ENCODE measurements around the gene TCERG1L.
"Not testable (repeated sequence)": the region's sequence is repeated elsewhere in the genome, so short reads cannot be mapped to it uniquely, and the experiment has no call there.

TCERG1L gene

DNA sequence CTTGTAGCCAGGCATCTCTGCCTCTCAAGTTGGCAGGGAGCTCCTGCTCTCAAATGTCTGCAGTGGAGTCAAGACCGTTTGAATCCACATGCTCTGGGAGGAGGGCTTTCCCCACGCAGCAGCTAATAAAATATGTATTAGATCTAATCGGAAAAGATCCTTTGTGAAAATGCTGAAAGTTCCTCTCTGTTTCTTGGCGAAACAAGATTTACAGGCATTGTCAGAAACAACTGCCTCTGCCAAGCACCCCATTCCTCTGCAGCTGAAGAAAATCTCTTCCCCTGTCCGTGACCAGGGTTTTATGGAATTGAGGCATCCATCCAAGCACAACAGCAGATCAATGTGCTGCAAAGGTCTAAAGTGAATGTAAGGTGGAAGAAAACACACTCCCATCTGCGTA is 165.8 kb downstream of the TCERG1L start:
- H3K27ac ChIP-seq (ENCODE audit: low read depth, low read length), result no peak overlapping the region
- H3K4me1 ChIP-seq (ENCODE audit: control insufficient read depth, insufficient read depth, low read length), result peaks cover 5% of the 10 kb centered on the region; the same call in 1 of the 2 replicates
- H3K36me3 ChIP-seq (ENCODE audit: control insufficient read depth, insufficient read depth, low read length), result no peaks in the 10 kb centered on the region
- no peak overlapping the region for H3K9ac ChIP-seq (ENCODE audit: low read depth, low read length)
- no peak overlapping the region for H3K4me3 ChIP-seq (ENCODE audit: low read depth, low read length)
- no peaks in the 10 kb centered on the region for H3K27me3 ChIP-seq (ENCODE audit: control insufficient read depth, insufficient read depth, low read length)
- no peaks in the 10 kb centered on the region for H3K9me3 ChIP-seq (ENCODE audit: control insufficient read depth, insufficient read depth, low read length)

DNA sequence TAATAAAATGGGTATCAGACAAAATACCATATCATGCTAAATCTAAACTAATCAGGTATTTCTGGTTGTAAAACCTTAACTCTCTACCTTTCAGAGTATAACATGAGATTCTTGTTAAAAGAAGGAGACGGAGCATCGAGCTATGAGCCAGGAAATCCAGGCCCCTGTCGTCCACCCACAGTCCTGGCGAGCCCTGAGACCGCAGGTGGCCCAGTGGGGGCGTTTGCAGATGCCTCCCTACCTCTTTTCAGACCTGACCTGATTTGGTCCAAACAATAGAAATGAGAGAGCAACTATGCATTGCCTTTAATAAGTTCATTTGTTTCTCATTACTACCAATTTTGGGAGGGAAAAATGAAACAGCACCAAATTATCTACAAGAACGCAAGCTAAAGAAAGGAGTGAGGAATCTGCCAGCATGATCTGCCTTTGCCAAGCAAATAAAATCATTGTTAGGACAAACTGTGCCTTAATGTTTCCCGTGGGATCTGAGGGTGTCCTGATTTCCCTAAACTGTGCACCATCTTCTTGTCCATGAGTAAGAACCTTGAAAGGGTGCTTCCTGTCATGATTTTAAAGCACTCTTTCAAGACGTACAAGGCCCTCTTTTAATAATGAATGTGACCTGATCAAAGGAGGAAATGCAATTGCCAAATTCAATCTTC is 166.7 kb downstream of the TCERG1L start:
- Histone ChIP-seq H3K9ac (ENCODE audit: low read depth, low read length) (no peak overlapping the region), H3K27ac (ENCODE audit: low read depth, low read length) (no peak overlapping the region), H3K9me3 (ENCODE audit: control insufficient read depth, insufficient read depth, low read length) (no peaks in the 10 kb centered on the region), H3K4me3 (ENCODE audit: low read depth, low read length) (no peak overlapping the region), H3K4me1 (ENCODE audit: control insufficient read depth, insufficient read depth, low read length) (peaks cover 5% of the 10 kb centered on the region; the same call in 1 of the 2 replicates), H3K36me3 (ENCODE audit: control insufficient read depth, insufficient read depth, low read length) (no peaks in the 10 kb centered on the region), H3K27me3 (ENCODE audit: control insufficient read depth, insufficient read depth, low read length) (no peaks in the 10 kb centered on the region)

DNA sequence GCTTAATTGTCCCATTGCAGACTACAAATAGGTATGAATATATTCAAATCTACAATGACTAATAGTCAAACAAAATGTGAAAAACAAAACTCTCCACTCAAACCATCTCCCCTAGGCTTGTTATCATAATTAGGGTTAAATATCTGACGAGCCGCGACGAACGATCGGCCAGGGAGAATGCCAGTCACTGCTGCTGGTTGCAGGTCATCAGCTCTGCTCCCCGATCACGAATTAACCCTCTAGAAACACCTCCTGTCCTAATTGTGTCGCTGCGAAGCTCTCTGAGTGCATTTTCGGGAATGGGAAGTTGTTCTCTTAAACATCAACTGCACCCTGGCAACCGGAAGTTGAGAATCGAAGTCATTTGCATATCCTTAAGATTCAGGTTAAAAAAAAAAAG is 167.3 kb downstream of the TCERG1L start:
- peaks cover 5% of the 10 kb centered on the region; the same call in 1 of the 2 replicates for H3K4me1 ChIP-seq (ENCODE audit: control insufficient read depth, insufficient read depth, low read length)
- H3K27ac ChIP-seq (ENCODE audit: low read depth, low read length), result no peak overlapping the region
- no peaks in the 10 kb centered on the region for H3K36me3 ChIP-seq (ENCODE audit: control insufficient read depth, insufficient read depth, low read length)
- H3K4me3 ChIP-seq (ENCODE audit: low read depth, low read length), result no peak overlapping the region
- no peak overlapping the region for H3K9ac ChIP-seq (ENCODE audit: low read depth, low read length)
- H3K9me3 ChIP-seq (ENCODE audit: control insufficient read depth, insufficient read depth, low read length), result no peaks in the 10 kb centered on the region
- H3K27me3 ChIP-seq (ENCODE audit: control insufficient read depth, insufficient read depth, low read length), result no peaks in the 10 kb centered on the region

DNA sequence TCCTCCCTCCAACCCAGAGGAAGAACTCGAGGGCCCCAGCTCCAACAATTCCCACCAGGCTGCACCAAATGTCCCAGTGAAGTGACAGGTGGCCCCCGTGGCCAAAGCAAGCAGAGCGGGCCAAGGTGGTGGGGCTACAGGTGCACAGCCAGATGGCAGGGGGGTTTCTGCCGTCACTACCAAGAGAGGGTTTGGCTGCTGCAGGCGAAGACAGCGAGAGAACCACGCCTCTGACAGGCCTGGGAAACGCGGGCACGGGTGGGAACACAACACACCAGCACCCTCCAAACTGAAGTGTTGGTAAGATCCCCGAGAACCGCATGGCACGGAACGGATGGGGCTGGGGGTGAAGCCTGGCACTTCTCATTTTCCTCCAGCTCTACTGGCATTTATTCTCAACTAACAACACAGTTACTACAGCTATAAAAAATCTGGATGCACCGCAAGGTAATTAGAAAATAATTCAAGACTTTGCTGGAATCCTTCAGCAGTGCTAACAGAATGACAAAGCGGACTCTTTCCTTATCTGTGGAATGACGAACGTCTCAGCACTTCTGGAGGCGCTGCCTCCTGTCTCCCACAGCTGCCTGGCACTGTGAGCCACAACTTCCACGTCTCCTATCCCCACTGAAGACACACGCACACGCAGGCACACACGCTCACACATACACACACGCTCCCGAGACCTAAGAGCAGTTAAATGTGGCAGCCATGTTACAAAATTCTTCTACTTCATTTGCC is 167.9 kb downstream of the TCERG1L start:
- Histone ChIP-seq H3K27me3 (ENCODE audit: control insufficient read depth, insufficient read depth, low read length) (no peaks in the 10 kb centered on the region), H3K27ac (ENCODE audit: low read depth, low read length) (no peak overlapping the region), H3K36me3 (ENCODE audit: control insufficient read depth, insufficient read depth, low read length) (no peaks in the 10 kb centered on the region), H3K4me3 (ENCODE audit: low read depth, low read length) (no peak overlapping the region), H3K9ac (ENCODE audit: low read depth, low read length) (no peak overlapping the region), H3K9me3 (ENCODE audit: control insufficient read depth, insufficient read depth, low read length) (no peaks in the 10 kb centered on the region), H3K4me1 (ENCODE audit: control insufficient read depth, insufficient read depth, low read length) (peaks cover 5% of the 10 kb centered on the region; the same call in 1 of the 2 replicates)

DNA sequence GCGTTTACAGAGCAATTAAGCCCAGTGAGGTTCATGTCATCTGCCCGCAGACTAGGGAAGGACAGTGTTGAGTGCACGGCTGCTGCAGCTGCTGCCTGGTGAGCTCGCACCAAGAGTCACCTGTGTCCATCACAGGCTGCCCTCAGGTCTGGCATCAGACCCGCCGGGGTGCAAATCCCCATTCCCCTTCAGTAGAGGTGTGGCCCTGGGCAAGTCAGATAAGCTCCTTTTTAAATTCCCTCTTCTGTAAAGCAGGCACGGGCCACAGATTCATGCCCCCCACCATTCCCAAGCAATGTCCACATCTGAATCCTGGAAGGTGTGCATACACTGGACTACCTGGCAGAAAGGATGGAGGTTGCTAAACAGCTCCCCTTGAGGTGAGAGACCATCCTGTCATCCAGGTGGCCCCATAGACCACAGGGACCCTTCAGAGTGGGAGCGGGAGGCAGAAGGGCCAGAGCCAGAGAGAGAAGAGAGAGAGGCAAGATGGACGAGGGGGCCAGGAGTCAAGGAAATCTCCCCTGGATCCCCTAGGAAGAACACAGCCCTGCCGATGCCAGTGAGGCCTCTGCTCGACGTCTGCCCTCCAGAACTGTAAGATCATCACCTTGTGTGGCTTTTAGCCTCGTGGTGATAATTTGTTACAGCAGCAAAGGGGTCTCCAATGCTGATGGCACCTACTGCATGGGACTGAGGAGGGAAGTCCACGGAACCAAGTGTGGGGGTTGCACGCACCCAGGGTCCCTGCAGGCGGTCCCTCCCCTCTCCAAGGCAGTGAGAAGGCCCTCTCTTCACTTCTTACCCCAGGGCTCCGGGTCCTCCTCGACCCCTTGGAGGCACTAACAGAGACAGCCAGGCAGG is 168.8 kb downstream of the TCERG1L start:
- H3K9me3 ChIP-seq (ENCODE audit: control insufficient read depth, insufficient read depth, low read length), result no peaks in the 10 kb centered on the region
- no peaks in the 10 kb centered on the region for H3K36me3 ChIP-seq (ENCODE audit: control insufficient read depth, insufficient read depth, low read length)
- H3K4me3 ChIP-seq (ENCODE audit: low read depth, low read length), result no peak overlapping the region
- H3K4me1 ChIP-seq (ENCODE audit: control insufficient read depth, insufficient read depth, low read length), result peaks cover 5% of the 10 kb centered on the region; the same call in 1 of the 2 replicates
- no peak overlapping the region for H3K9ac ChIP-seq (ENCODE audit: low read depth, low read length)
- no peaks in the 10 kb centered on the region for H3K27me3 ChIP-seq (ENCODE audit: control insufficient read depth, insufficient read depth, low read length)
- no peak overlapping the region for H3K27ac ChIP-seq (ENCODE audit: low read depth, low read length)

DNA sequence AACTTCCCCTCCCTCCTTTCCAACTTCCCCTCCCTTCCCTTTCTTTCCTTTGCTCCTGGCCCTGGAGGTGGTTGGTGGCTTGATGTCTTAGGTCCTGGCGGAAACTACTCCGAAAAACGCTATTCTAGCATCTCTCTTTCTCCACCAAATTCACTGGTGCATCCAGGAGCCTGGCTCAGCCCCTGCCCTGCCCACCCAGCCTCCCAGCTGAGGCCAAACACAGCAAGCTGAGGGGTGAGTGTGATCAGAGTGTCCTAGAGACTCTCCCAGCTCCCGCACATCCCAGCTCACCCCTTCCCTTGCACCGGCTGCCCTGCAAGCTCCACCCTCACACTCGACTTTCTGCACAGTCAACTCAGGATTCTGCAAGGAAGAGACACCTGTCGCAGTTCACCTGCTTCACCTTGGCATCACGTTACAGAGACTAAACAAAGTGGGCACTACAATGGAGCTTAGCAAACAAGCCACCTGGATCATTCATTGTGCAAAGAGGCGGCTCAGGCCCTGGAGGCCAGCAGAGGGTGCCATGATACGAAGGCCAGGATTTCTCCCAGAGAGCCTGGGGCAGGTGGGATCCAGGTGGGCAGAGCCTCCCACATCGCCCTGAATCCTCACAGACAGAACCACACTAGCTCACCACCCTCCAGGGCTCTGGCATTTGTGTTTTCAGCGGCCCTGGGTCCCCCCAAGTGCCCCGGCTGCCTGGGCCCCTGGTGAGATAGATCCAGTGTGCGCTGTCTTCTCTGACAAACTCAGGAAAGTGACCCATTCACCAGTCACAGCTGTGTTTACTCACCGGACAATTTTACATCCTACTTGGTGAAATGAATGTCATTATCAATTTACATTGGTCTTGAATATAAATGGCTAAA is 169.6 kb downstream of the TCERG1L start:
- H3K4me1 ChIP-seq (ENCODE audit: control insufficient read depth, insufficient read depth, low read length), result peaks cover 5% of the 10 kb centered on the region; the same call in 1 of the 2 replicates
- H3K9me3 ChIP-seq (ENCODE audit: control insufficient read depth, insufficient read depth, low read length), result no peaks in the 10 kb centered on the region
- H3K27me3 ChIP-seq (ENCODE audit: control insufficient read depth, insufficient read depth, low read length), result no peaks in the 10 kb centered on the region
- H3K27ac ChIP-seq (ENCODE audit: low read depth, low read length), result no peak overlapping the region
- no peaks in the 10 kb centered on the region for H3K36me3 ChIP-seq (ENCODE audit: control insufficient read depth, insufficient read depth, low read length)
- no peak overlapping the region for H3K9ac ChIP-seq (ENCODE audit: low read depth, low read length)
- H3K4me3 ChIP-seq (ENCODE audit: low read depth, low read length), result no peak overlapping the region

DNA sequence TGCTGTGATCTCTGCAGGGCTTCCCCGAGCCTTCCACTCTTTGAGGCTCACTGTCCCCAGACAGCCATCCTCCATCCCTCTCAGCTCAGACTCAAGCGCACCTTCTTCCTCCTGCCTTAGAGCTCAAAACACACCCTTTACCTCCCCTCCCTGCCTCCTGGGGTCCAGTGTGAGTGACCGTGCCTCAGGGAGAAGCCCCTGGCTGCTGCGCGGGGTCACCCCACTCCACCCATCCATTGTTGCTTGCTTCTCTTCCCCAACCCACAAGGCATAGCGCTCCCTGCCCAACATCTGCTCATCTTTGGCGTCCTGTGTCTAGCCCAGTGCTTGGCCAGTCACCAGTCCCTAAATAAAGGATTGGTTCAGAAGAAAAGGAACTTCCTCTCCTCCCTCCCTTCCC is 170.3 kb downstream of the TCERG1L start:
- Histone ChIP-seq H3K9me3 (ENCODE audit: control insufficient read depth, insufficient read depth, low read length) (no peaks in the 10 kb centered on the region), H3K36me3 (ENCODE audit: control insufficient read depth, insufficient read depth, low read length) (no peaks in the 10 kb centered on the region), H3K4me3 (ENCODE audit: low read depth, low read length) (no peak overlapping the region), H3K9ac (ENCODE audit: low read depth, low read length) (no peak overlapping the region), H3K4me1 (ENCODE audit: control insufficient read depth, insufficient read depth, low read length) (peaks cover 5% of the 10 kb centered on the region; the same call in 1 of the 2 replicates), H3K27me3 (ENCODE audit: control insufficient read depth, insufficient read depth, low read length) (no peaks in the 10 kb centered on the region), H3K27ac (ENCODE audit: low read depth, low read length) (no peak overlapping the region)

DNA sequence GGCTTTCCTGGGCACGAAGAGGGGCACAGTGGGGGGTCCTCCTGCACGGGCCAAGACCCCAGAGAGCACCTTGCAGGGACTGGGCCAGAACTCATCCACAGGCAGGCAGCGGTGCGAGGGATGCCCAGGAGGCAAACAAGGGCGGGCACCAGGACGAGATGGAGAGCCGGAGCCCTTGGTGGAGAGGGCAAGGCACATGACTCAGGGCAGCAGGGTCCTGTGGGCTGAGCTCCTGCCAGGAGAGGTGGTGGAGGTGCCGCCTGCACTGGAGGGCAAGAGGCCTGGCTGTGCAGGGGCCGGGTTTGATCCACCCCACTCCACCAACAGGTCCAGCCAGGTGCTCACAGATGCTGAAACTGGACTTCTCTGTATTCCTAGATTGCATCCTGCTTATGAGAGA is 170.9 kb downstream of the TCERG1L start:
- H3K9ac ChIP-seq (ENCODE audit: low read depth, low read length), result no peak overlapping the region
- no peak overlapping the region for H3K4me3 ChIP-seq (ENCODE audit: low read depth, low read length)
- H3K9me3 ChIP-seq (ENCODE audit: control insufficient read depth, insufficient read depth, low read length), result no peaks in the 10 kb centered on the region
- H3K27me3 ChIP-seq (ENCODE audit: control insufficient read depth, insufficient read depth, low read length), result no peaks in the 10 kb centered on the region
- H3K4me1 ChIP-seq (ENCODE audit: control insufficient read depth, insufficient read depth, low read length), result peaks cover 5% of the 10 kb centered on the region; the same call in 1 of the 2 replicates
- H3K36me3 ChIP-seq (ENCODE audit: control insufficient read depth, insufficient read depth, low read length), result no peaks in the 10 kb centered on the region
- H3K27ac ChIP-seq (ENCODE audit: low read depth, low read length), result no peak overlapping the region

DNA sequence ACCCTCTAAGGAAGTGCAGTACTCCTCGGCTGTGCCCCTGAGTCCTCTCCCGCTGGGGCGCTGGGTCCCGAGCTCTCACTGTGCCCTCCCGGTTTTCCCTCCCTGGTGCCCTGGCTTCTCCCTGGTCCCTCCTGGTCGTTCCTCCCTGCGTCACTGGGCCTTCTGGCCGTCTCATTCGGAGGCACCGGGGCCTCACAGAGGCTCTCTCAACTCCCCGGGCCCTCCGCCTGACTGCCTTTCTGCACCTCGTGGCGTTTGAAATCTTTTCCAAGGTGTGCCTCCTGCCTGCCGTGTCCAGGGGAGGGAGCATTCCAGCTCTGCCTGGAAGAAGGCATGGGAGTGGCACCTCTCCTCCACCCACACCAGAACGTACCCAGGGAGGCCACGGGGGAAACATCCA is 174.3 kb downstream of the TCERG1L start:
- Histone ChIP-seq H3K27me3 (ENCODE audit: control insufficient read depth, insufficient read depth, low read length) (no peaks in the 10 kb centered on the region), H3K9ac (ENCODE audit: low read depth, low read length) (no peak overlapping the region), H3K27ac (ENCODE audit: low read depth, low read length) (no peak overlapping the region), H3K4me3 (ENCODE audit: low read depth, low read length) (no peak overlapping the region), H3K36me3 (ENCODE audit: control insufficient read depth, insufficient read depth, low read length) (no peaks in the 10 kb centered on the region), H3K4me1 (ENCODE audit: control insufficient read depth, insufficient read depth, low read length) (no peaks in the 10 kb centered on the region), H3K9me3 (ENCODE audit: control insufficient read depth, insufficient read depth, low read length) (no peaks in the 10 kb centered on the region)

DNA sequence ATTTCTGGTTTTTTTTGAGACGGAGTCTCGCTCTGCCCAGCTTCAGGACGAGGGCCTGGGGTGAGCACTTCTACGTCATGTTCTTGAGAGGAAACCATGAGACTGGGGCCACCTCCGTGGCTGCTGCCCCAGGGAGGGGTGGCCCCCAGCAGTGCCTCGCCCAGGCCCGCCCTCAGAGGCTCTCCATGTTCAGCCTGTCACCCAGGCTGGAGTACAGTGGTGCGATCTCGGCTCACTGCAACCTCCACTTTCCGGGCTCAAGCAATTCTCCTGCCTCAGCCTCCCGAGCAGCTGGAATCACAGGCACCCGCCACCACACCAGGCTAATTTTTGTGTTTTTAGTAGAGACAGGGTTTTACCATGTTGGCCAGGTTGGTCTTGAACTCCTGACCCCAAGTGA is 175.2 kb downstream of the TCERG1L start:
- H3K4me1 ChIP-seq (ENCODE audit: control insufficient read depth, insufficient read depth, low read length); H3K4me3 ChIP-seq (ENCODE audit: low read depth, low read length); H3K36me3 ChIP-seq (ENCODE audit: control insufficient read depth, insufficient read depth, low read length); H3K27me3 ChIP-seq (ENCODE audit: control insufficient read depth, insufficient read depth, low read length); H3K9ac ChIP-seq (ENCODE audit: low read depth, low read length); H3K27ac ChIP-seq (ENCODE audit: low read depth, low read length); H3K9me3 ChIP-seq (ENCODE audit: control insufficient read depth, insufficient read depth, low read length): not testable (repeated sequence)
